ENCODE measurements around the gene SH3TC2. TPM values are rescaled to one million over a fixed set of nuclear protein-coding genes. Genes with fewer than 3 reads are reported as not detected.

SH3TC2 gene
- total RNA-seq, 4 donors from 2014 or later = 0.10 to 0.41 (median 0.20) TPM; not detected in 1

GRCh38 chr5:149099920-149100319, 37.1 kb upstream of the SH3TC2 start:
- TF ChIP-seq CTCF (IDR thresholded peaks at IDR 0.05 in 4 of 5, conservative IDR thresholded peaks at IDR 0.05 in 1 of 5) (no peak), POLR2A (IDR thresholded peaks at IDR 0.05) (no peak)
- Histone ChIP-seq H3K9me3 (peaks cover 0 to 7% (median 6%) of the 10 kb centered on the region in 3 donors), H3K27ac (no peak overlapping the region), H3K27me3 (peaks cover 0 to 3% (median 0%) of the 10 kb centered on the region in 3 donors), H3K36me3 (no peaks in the 10 kb centered on the region), H3K4me3 (no peak overlapping the region), H3K4me1 (no peaks in the 10 kb centered on the region)
- in situ Hi-C loops (cut with MboI; ENCODE audit: low sequenced_read_pairs in 4 of 4) (loop anchor here in 2 of 4 donors (25.0 kb wide), 2 partner anchors 663 to 913 kb away; no protein-coding TSS in a partner anchor), intact Hi-C loops (cut with DNase I; ENCODE audit: low total_unique reads) (no loop called here)
- ATAC-seq (no peak), DNase-seq (no peak)

- Histone ChIP-seq H3K4me3 (no peak overlapping the region), H3K4me1 (no peaks in the 10 kb centered on the region), H3K9me3 (peaks cover 0 to under 1% (median under 1%) of the 10 kb centered on the region in 3 donors), H3K36me3 (no peaks in the 10 kb centered on the region), H3K27me3 (peaks cover 0 to under 1% (median 0%) of the 10 kb centered on the region in 3 donors), H3K27ac (no peak overlapping the region)
- TF ChIP-seq CTCF (IDR thresholded peaks at IDR 0.05 in 4 of 5, conservative IDR thresholded peaks at IDR 0.05 in 1 of 5) = no peak
- no peak for TF ChIP-seq POLR2A (IDR thresholded peaks at IDR 0.05)
- in situ Hi-C loops (cut with MboI; ENCODE audit: low sequenced_read_pairs in 4 of 4) = no loop called here
- intact Hi-C loops (cut with DNase I; ENCODE audit: low total_unique reads) = no loop called here
- DNase-seq (no peak), ATAC-seq (no peak)
Observed at GRCh38 chr5:149094996-149095395, 32.1 kb upstream of the SH3TC2 start.

GRCh38 chr5:149093625-149094024, 30.8 kb upstream of the SH3TC2 start:
- in situ Hi-C loops (cut with MboI; ENCODE audit: low sequenced_read_pairs in 4 of 4) (no loop called here), intact Hi-C loops (cut with DNase I; ENCODE audit: low total_unique reads) (no loop called here)
- DNase-seq (no peak), ATAC-seq (no peak)
- TF ChIP-seq POLR2A (IDR thresholded peaks at IDR 0.05) (no peak), CTCF (IDR thresholded peaks at IDR 0.05 in 4 of 5, conservative IDR thresholded peaks at IDR 0.05 in 1 of 5) (no peak)
- H3K9me3 ChIP-seq = no peaks in the 10 kb centered on the region
- H3K36me3 ChIP-seq = no peaks in the 10 kb centered on the region
- H3K4me1 ChIP-seq = no peaks in the 10 kb centered on the region
- no peak overlapping the region for H3K27ac ChIP-seq
- no peaks in the 10 kb centered on the region for H3K27me3 ChIP-seq
- H3K4me3 ChIP-seq = no peak overlapping the region

GRCh38 chr5:149089796-149090195, 26.9 kb upstream of the SH3TC2 start:
- in situ Hi-C loops (cut with MboI; ENCODE audit: low sequenced_read_pairs in 4 of 4) = no loop called here

More at GRCh38 chr5:149089796-149090195, 26.9 kb upstream of the SH3TC2 start:
- TF ChIP-seq POLR2A (IDR thresholded peaks at IDR 0.05) (no peak), CTCF (IDR thresholded peaks at IDR 0.05 in 4 of 5, conservative IDR thresholded peaks at IDR 0.05 in 1 of 5) (no peak)
- intact Hi-C loops (cut with DNase I; ENCODE audit: low total_unique reads) = no loop called here
- no peak overlapping the region for H3K27ac ChIP-seq
- ATAC-seq (no peak), DNase-seq (no peak)
- no peaks in the 10 kb centered on the region for H3K9me3 ChIP-seq
- H3K36me3 ChIP-seq = no peaks in the 10 kb centered on the region
- H3K4me1 ChIP-seq = no peaks in the 10 kb centered on the region
- H3K27me3 ChIP-seq = no peaks in the 10 kb centered on the region
- H3K4me3 ChIP-seq = no peak overlapping the region
